GM18867 (cell line): ENCODE results near the gene NFAT5.
"Not testable (repeated sequence)": the region's sequence is repeated elsewhere in the genome, so short reads cannot be mapped to it uniquely, and the experiment has no call there.

Experiments used
- ATAC-seq: cut with Tn5 transposase; IDR thresholded peaks from one replicate; pipeline ENCODE4 v1.9.1; 2021; ENCODE audit warnings: mild to moderate bottlenecking, moderate library complexity; ENCODE audit not compliant: unreplicated experiment

The NFAT5 gene, protein sequence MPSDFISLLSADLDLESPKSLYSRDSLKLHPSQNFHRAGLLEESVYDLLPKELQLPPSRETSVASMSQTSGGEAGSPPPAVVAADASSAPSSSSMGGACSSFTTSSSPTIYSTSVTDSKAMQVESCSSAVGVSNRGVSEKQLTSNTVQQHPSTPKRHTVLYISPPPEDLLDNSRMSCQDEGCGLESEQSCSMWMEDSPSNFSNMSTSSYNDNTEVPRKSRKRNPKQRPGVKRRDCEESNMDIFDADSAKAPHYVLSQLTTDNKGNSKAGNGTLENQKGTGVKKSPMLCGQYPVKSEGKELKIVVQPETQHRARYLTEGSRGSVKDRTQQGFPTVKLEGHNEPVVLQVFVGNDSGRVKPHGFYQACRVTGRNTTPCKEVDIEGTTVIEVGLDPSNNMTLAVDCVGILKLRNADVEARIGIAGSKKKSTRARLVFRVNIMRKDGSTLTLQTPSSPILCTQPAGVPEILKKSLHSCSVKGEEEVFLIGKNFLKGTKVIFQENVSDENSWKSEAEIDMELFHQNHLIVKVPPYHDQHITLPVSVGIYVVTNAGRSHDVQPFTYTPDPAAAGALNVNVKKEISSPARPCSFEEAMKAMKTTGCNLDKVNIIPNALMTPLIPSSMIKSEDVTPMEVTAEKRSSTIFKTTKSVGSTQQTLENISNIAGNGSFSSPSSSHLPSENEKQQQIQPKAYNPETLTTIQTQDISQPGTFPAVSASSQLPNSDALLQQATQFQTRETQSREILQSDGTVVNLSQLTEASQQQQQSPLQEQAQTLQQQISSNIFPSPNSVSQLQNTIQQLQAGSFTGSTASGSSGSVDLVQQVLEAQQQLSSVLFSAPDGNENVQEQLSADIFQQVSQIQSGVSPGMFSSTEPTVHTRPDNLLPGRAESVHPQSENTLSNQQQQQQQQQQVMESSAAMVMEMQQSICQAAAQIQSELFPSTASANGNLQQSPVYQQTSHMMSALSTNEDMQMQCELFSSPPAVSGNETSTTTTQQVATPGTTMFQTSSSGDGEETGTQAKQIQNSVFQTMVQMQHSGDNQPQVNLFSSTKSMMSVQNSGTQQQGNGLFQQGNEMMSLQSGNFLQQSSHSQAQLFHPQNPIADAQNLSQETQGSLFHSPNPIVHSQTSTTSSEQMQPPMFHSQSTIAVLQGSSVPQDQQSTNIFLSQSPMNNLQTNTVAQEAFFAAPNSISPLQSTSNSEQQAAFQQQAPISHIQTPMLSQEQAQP (N-terminal part only)

DNA sequence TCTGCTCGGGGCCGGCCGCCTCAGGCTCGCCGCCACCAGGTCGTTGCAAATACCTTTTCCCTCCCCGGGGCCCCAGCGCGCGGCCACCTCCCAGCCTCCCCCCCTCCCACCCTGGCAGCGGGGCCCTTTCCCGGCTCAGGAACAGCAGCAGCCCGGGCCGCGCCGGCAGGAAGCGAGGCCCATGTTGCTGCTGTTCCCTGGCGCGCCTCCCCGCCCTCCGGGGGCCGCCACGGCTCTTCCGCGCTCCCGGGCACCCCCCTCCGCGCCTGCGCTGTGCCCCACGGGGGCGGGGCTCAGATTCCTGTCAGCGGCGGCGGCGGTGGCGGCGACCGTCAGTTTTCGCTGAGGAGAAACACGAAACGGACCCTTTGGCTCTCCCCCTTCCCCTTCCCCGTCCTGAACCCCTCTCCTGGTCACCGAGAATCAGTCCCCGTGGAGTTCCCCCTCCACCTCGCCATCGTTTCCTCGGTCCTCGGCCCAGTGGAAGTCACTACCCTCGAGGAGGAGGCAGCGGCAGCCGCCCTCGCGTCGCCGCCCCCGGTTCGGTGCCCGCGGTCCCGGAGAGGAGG, at the start of gene NFAT5:
NFAT5 (plus strand) TSS at position 296 of the 569 bp plus-strand sequence. CDS start 336 bp downstream, outside the sequence.
- peak; percentile 54 for ATAC-seq

DNA sequence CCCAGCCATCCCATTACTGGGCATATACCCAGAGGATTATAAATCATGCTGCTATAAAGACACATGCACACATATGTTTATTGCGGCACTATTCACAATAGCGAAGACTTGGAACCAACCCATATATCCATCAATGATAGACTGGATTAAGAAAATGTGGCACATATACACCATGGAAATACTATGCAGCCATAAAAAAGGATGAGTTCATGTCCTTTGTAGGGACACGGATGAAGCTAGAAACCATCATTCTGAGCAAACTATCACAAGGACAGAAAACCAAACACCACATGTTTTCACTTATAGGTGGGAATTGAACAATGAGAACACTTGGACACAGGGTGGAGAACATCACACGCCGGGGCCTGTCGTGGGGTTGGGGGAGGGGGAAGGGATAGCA, 47.9 kb upstream of the NFAT5 start:
- ATAC-seq, result not testable (repeated sequence)

DNA sequence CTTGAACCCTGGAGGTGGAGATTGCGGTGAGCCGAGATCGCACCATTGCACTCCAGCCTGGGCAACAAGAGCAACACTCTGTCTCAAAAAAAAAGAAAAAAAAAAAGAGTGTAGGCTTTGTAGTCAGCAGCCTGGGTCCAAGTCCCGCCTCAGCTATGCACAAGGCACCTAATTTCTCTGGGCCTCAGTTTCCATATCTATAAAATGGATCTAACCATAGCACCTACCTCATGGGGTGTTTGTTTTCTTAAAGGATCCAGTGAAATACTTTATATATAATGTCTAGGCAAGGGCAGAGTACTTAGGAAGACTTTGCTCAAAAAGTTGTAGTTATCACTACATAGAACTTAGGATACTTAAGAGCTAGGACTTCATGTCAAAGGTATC, 45.4 kb upstream of the NFAT5 start:
- ATAC-seq, result no peak

DNA sequence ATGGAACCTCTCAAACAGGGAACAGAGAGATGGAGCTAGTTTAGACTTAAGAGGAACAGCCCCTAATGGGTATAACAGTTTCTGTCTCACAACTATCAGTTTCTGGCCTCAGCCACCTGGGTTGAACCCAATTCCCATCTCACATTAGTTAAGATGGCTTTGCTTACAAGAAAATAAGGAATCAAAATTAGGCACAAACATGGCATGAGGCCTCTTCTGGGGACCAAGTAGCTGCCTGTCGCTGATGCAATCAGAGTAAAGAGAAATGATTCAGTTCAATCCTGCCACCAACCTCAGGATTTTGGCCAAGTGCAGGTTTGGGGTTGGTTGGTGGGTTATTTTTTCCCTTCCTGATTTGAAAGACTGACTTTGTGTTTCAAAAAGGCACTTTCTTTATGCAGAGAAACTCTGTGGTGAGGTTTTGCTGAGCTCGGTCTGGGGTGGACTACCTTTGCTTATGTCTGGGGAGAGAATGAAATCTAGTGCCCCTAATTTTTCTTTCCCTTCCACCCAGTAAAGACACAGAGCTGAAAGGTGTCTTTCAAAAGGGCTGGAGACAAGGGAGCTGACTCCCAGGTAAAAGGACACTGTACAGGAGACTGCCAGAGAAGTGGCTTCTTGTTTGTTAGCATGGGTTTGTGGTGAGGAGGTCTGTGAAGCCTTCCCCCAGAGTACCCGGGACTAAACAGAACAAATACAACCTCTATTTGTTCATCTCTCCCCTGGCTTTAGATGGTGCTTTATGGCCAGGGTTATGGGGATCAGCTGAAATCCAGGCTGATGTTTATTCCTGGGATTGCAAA, 44.8 kb upstream of the NFAT5 start:
- ATAC-seq, result no peak

DNA sequence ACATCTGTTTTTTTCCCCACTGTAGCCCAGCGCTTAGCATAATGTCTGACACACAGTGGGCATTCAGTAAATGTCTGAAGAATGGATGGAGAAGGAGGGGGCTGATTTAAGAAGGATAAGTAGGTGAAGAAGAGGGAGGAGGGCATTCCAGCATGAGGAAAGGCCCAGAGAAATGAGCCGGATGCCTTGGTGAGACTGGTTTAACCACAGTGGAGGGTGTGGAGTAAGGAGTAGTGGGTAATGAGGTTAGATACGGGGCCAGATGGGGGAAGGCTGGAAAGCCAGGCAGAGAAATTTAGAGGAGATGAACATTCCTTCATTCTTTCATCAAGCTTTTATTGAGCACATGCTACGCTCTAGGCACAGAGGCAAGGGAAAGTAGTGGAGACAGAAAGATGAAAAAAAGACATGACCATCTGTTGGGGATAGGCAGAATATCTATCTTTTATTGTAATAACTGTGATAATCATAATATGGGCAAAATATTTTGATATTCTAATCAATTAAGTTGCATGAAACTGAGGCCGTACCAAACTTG, 43.7 kb upstream of the NFAT5 start:
- no peak for ATAC-seq

DNA sequence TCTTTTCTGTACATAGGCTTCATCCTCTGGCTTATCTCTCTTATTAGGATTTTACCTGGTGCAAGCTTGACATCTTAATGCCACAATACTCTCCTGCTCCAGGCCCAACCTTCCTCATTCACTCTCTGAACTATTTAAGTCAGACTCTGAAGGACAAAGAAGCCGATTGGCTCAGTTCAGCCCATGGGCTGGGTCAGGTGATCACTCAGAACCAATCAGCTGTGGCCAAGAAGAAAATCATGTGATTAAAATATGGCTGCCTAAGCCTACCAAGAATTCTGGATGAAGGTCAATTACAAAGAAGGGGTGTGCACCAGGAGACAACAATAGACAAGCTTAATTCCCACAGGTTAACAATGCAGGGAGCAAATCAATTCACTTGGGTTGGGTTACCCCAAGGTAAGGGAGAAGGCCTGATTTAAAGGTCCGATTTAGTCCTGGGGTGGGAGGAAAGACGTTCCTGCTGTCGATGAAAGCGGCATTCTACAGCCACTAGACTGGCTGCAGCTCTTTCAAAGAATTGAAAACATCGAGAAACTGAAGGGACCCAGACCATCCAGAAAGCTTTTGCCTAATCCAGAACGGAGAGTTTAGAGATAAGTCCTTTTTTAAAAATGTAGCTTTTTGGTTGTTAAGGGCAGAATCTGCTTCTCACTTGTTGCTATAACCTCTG, 42.9 kb upstream of the NFAT5 start:
- ATAC-seq, result no peak

DNA sequence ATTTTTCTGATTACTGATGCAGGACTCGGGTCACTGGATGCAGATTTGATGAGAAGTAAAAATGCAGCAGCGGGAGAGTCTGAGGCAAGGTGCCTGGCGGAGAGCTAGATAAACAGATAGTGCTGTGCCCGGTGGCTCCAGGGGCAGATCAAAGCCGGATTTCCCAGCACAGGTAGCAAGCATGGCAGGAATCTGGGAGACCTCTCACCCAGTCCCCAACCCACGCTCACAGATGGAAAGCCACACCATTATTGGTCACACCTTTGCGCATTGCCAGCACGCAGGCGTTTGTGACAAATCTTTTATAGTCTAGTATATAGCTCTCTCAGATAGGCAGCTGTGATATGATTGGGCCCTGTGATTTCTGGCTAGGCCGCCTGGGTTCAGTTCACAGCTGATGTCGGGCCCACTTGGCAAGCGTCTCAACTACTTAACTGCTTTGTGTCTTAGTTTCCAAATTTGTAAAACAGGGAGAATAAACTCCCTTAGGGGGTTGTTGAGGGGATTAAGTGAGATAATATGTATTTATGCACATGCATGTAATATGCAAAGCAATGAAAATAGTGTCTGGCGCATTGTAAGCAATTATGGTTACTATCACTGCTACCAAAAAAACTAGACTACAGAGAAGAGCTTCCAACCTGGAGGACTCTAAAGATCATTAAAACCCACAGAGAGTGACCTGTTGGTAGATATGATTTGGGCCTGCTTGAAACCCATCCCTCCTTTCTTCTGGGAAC, 42.0 kb upstream of the NFAT5 start:
- no peak for ATAC-seq

DNA sequence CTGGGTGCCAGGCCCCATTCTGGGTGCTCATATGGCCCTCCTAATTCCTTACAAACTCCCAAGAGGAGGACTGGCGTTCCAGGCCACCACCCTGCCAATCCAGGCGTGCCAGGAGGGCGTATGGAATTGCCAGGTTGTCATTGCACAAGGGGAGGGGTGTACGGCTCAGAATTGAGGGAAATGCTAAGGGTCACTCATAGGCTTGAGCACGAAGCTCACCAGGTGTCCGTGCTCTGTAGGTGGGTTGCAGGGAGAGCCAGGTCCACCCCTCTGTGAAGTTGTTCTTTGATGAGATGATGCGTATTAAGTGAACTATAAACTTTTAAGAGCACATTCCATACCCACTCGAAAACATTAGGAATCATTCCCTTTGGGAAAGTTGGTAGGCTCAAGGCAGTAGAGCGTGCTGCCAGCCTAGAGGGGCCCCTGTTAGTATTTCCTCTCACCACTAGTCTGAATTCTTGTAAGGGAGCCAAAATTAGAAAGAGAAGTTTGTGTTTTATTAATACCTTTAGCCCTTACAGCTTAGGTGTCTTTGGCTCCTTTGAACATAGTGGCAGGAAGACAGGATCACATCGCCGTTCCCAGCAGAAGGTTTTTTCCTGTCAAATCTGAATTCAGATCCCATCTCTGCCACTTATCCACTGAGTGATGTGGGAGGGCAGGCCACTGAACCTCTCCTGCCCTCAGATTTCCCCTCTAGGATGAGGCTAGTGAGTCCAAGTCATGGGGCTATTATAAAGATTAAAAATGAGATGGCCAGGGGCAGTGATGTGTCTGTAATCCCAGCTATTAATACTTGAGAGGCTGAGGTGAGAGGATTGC, 38.7 kb upstream of the NFAT5 start:
- ATAC-seq, result no peak

DNA sequence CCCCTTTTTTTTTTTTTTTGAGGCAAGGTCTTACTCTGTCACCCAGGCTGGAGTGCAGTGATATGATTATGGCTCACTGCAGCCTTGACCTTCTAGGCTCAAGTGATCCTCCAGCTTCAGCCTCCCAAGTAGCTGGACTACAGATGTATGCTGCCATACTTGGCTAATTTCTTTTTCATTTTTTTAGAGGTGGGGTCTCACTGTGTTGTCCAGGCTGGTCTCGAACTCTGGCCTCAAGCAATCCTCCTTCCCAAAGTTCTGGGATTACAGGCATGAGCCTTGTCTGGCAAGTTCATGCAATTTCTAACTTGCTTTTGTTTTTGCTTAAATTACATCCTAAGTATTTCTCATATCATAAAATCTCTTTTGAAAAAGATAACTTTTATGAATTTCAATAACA, 33.8 kb upstream of the NFAT5 start:
- ATAC-seq, result no peak

DNA sequence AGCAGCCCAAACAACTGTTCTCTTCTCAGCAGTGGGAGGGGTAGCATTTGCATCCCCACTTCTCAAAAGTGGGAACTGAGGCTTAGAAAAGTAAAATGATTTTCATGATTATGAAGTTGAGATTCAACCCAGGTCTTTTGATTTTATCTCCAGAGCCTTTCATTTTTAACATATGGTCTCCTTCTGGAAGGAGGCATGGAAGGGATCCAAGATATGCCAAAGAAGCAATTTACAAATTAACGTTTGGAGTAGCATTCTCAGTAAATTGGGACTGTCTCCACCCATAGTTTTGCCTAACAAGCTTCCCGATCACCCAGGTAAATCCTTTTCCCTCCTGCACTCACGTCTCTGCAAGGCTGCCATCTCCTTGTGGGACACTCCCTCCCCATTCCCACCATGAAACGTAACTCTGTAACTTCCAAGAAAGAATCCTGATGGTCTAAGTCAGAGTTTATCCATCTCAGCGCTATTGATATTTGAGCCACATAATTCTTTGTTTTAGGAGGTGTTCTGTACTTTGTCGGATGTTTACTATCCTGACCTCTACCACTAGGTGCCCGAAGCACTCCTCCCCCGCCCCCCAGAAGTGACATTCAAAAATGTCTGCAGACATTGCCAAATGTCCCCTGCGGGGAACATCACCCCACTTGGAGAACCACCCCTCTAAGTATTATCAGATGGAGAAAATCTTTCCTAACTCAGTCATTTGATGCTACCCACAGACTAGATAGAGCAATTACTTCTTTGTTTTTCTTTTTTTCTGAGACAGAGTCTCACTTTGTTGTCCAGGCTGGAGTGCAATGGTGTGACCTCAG, 32.9 kb upstream of the NFAT5 start:
- no peak for ATAC-seq

DNA sequence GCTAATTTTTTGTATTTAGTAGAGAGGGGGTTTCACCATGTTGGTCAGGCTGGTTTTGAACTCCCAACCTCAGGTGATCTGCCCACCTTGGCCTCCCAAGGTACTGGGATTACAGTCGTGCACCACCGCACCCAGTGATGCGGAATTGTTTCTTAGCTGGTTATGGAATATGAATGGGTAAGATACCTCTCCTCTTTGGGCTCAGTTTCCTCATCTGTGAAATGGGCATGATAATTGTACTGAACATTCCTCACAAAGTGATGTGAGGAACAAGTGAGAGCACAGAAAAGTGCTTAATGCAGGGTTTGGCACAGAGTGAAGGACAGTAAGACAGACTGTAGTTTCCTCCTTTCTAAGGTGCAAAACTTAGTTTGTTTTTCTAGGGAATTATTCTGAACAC, 31.0 kb upstream of the NFAT5 start:
- no peak for ATAC-seq

DNA sequence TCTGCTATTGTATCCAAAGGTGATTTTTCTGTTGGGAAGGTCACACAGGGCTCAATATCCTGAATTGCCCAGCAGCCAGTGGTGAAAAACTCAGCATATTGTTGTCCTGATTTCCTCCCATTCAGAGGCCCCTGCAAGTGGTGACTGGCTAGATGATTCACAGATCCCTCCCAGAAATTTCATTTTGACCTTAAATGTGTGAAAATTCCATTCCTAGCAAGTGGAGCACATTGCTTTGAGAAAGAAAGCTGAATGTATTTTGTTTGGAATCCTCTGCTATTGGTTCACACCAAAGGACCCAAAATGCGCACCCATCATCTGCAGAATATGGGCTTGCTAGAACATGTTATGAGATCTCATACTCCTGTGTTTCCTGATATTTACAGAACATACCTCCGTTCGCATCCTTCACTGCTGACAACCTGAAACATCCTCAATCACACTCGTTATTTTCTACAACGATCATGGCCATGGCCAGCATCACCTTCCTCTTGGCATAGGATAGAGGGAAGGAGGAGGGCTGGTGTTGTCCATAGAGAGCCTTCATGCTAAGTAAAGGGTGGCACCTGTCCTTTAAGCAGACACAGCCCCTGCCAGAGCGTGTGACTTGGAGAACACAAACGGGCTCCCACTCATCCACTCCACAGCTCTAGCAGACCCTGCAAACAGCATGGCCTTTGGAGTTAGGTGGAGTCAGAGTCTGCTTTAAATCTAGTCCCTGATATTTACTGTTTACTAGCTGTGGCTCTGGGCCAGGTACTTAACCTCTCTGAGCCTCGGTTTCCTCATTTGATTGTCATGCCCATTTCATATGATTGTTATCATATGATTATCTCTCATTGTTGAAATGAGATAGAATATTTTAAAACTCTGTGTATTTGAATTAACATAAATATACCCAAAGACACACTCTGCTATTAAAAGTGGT, 30.4 kb upstream of the NFAT5 start:
- no peak for ATAC-seq

DNA sequence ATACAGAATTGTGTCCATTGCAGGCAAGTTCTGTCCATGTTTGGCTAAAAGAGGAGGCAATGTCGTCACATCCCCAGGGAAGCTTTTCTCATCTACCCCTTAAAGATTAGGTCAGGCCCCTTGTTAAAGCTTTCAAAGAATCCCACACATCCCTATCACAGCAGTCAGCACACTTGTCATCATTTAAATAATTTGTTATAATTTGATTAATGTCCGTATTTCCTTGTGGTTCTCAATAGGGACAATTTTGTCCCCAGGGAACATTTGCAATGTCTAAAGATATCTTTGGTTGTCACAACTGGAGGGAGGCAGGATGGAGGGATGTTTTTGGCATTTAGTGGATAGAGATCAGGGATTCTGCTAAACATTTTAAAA, 28.1 kb upstream of the NFAT5 start:
- ATAC-seq, result no peak

DNA sequence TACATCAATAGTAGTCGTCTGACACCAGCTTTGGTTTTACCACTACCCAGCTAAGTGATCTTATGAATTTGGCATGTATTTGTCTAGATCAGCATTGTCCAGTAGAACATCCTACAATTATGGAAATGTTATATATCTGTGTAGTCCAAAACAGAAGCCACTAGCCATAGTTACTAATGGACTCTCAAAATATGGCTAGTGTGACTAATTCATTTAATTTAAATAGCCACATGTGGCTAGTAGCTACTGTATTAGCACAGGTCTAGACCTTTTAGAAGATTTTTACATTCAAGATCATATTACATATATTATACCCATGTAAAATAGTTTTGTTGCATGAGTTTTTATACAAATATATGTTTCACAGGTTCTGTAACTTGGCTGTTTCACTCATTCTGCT, 27.0 kb upstream of the NFAT5 start:
- ATAC-seq, result no peak

DNA sequence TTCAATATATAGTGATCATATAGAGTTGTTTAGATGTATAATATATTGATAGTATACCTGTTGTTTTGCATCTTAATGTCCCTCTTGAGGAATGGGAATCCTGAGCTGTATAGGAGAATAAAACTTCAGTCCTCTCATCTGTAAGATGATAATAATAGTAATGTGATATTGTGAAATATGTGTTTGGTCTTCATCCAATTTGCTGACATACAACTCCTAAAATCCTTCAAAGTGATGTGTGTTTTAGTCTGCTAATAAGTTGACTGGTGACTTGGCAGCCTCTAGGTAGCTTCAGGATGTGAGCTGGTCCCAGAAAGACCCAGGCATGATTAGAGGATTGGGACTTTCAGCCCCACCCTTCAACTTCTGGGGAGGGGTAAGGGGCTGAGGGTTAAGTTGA, 22.8 kb upstream of the NFAT5 start:
- ATAC-seq, result no peak

DNA sequence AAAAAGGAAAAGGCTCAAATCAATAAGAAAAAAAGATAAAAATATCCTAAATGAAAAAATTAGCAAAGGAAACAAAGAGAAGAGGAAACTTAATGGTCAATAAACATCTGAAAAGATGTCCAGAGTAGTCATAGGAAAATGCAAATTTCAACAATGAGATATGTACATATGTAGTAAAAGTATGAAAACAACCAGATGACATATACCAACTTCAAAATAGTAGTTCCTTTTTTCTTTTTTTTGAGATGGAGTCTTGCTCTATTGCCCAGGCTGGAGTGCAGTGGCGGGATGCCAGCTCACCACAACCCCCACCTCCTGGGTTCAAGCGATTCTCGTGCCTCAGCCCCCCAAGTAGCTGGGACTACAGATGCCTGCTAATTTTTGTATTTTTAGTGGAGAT, 21.7 kb upstream of the NFAT5 start:
- no peak for ATAC-seq
